HepG2 (cell line): ENCODE results near the gene CELF4. TPM values are rescaled to one million over a fixed set of nuclear protein-coding genes. Genes with fewer than 3 reads are reported as not detected.

Experiments
- ATAC-seq: fragments of 200-7000 bp; cut with Tn5 transposase; 3 replicates; pipeline ENCODE4 v1.9.1; 2020; ENCODE audit warnings: mild to moderate bottlenecking, moderate library complexity
- BruUV-seq: library from RNA; stranded (reverse); fragments of 400-500 nt; replicated peaks from 2 replicates; lab custom pipeline; 2021; lab: Mats Ljungman, UMichigan
- CTCF ChIA-PET: fragments of 300-600 bp; formaldehyde crosslinking; extraction: SDS; loops from one replicate; lab custom pipeline; 2021; ENCODE audit warnings: low total read pairs, inconsistent platforms, low intra/inter-chr PET ratio; lab: Yijun Ruan, JAX
- POLR2A ChIA-PET: fragments of 350-600 bp; sonication (Branson Sonifier 250); formaldehyde crosslinking; loops from one replicate; lab custom pipeline; 2020; ENCODE audit warnings: antibody characterized with exemption, inconsistent platforms; lab: Yijun Ruan, JAX
- DNase-seq: peaks from one replicate; pipeline ENCODE4 v3.0.0-alpha.2; 2015; ENCODE audit warnings: low spot score
- FAIRE-seq: peaks from 3 replicates; lab custom pipeline; 2011; peaks lifted over from hg19 to GRCh38; lab: Jason Lieb, UNC
- H2AFZ ChIP-seq: one replicate; pipeline ENCODE4 v1.6.1; 2011; ENCODE audit warnings: low read length, inconsistent platforms
- H3K27ac ChIP-seq: fragments of 300-600 bp; 3 replicates; pipeline ENCODE4 v1.8.0; 2011; ENCODE audit warnings: mixed run types, mild to moderate bottlenecking, mixed read lengths, low read length, inconsistent platforms; ENCODE audit not compliant: insufficient read depth; ENCODE audit errors: extremely low read length
- H3K27me3 ChIP-seq, 2 experiments: fragments of 200-600 bp in 1 of 2; 2 replicates in 1 of 2; 3 replicates in 1 of 2; pipeline versions ENCODE4 v1.6.0 to v1.8.0; 2011; ENCODE audit warnings: low read length in 2 of 2, mild to moderate bottlenecking in 2 of 2, moderate library complexity in 2 of 2, inconsistent platforms in 1 of 2; ENCODE audit not compliant: insufficient read depth in 2 of 2, control insufficient read depth in 1 of 2
- H3K36me3 ChIP-seq, 2 experiments: fragments of 200-600 bp in 1 of 2; replicated peaks in 1 of 2; 2 replicates in 1 of 2; 3 replicates in 1 of 2; pipeline versions ENCODE4 v1.5.1 to v1.8.0; 2011; ENCODE audit warnings: low read length in 2 of 2, inconsistent platforms in 1 of 2; ENCODE audit not compliant: insufficient read depth in 2 of 2, control insufficient read depth in 1 of 2
- H3K4me1 ChIP-seq: 2 replicates; pipeline ENCODE4 v1.5.1; 2012; ENCODE audit warnings: low read length, inconsistent platforms; ENCODE audit not compliant: insufficient read depth
- H3K4me2 ChIP-seq: 2 replicates; pipeline ENCODE4 v1.6.0; 2011; ENCODE audit warnings: low read depth, low read length, inconsistent platforms
- H3K4me3 ChIP-seq, 3 experiments: fragments of 200-600 bp in 1 of 3; sonication (generic), shearing (Covaris generic) in 1 of 3; replicated peaks in 1 of 3; 2 replicates each; pipeline ENCODE4 v1.5.1; 2011 to 2016; ENCODE audit warnings: low read length in 3 of 3, inconsistent platforms in 2 of 3, low read depth in 2 of 3, mild to moderate bottlenecking in 2 of 3, control low read depth in 1 of 3, mixed read lengths in 1 of 3; ENCODE audit not compliant: insufficient read depth in 1 of 3
- H3K79me2 ChIP-seq: one replicate; pipeline ENCODE4 v1.6.1; 2011; ENCODE audit warnings: low read length, inconsistent platforms; ENCODE audit not compliant: insufficient read depth
- H3K9ac ChIP-seq: 2 replicates; pipeline ENCODE4 v1.6.0; 2011; ENCODE audit warnings: mild to moderate bottlenecking, low read depth, low read length, inconsistent platforms; ENCODE audit not compliant: insufficient read depth
- H3K9me3 ChIP-seq: 2 replicates; pipeline ENCODE4 v1.5.1; 2012; ENCODE audit warnings: mild to moderate bottlenecking, low read length
- H4K20me1 ChIP-seq: 2 replicates; pipeline ENCODE4 v1.6.0; 2011; ENCODE audit warnings: inconsistent platforms, mild to moderate bottlenecking, low read length, moderate library complexity; ENCODE audit not compliant: insufficient read depth
- ERF ChIP-seq: IDR thresholded peaks from 2 replicates; pipeline ENCODE4 v1.6.1; 2018; ENCODE audit warnings: missing biosample characterization, missing genetic modification reagents
- IKZF4 ChIP-seq: sonication (generic); formaldehyde crosslinking; IDR thresholded peaks from 2 replicates; pipeline ENCODE4 v1.5.1; 2020; ENCODE audit warnings: borderline replicate concordance, mild to moderate bottlenecking, low read depth, missing genetic modification reagents; ENCODE audit errors: not compliant biosample characterization
- JARID2 ChIP-seq: sonication (generic); formaldehyde crosslinking; IDR thresholded peaks from 2 replicates; pipeline ENCODE4 v1.8.1; 2023; ENCODE audit warnings: missing genetic modification reagents, inconsistent platforms; ENCODE audit not compliant: insufficient replicate concordance
- NFE2L2 ChIP-seq: fragments of 150-350 bp; IDR thresholded peaks from 2 replicates; pipeline ENCODE4 v1.6.1; 2014; ENCODE audit warnings: low read length
- SOX5 ChIP-seq: IDR thresholded peaks from 2 replicates; pipeline ENCODE4 v1.6.1; 2016; ENCODE audit warnings: borderline replicate concordance
- ZNF382 ChIP-seq: sonication (generic); formaldehyde crosslinking; IDR thresholded peaks from 2 replicates; pipeline ENCODE4 v1.5.0; 2020; ENCODE audit warnings: missing genetic modification reagents, mild to moderate bottlenecking, borderline replicate concordance
- ZNF451 ChIP-seq: sonication (generic); formaldehyde crosslinking; IDR thresholded peaks from 2 replicates; pipeline ENCODE4 v1.5.0; 2020; ENCODE audit warnings: mild to moderate bottlenecking, missing genetic modification reagents
- ZNF652 ChIP-seq: IDR thresholded peaks from 2 replicates; pipeline ENCODE4 v1.6.1; 2016; ENCODE audit warnings: low read depth, borderline replicate concordance
- WGBS: methylation state at CpG from one replicate; pipeline ENCODE4 v1.1.6; 2017; ENCODE audit warnings: low lambda C conversion rate; 5-methylcytosine and 5-hydroxymethylcytosine counted together
- in situ Hi-C: cut with HindIII; loops from 2 replicates; pipeline ENCODE4 v1.10.0; 2017; ENCODE audit warnings: low pct_unique_long_range_greater_than_20kb; ENCODE audit not compliant: extremely low pct_ligation_motif_present
- intact Hi-C: fragments of 100-400 bp; cut with micrococcal nuclease; formaldehyde crosslinking; loops from one replicate; pipeline ENCODE4 v1.10.0; 2022; ENCODE audit not compliant: unreplicated experiment
- polyA plus RNA-seq, 8 experiments: library from polyadenylated mRNA; depleted of rRNA in 3 of 8; stranded (reverse) in 7 of 8; unstranded in 1 of 8; fragments of >200 nt; fragmentation: Illumina TruSeq in 4 of 8; extraction: Trizol in 4 of 8; gene quantifications; 2 replicates each; pipeline versions ENCODE4 v1.2.1 to v1.2.3, GENCODE V29; 2011 to 2016; ENCODE audit warnings: low read depth in 4 of 8, missing spikeins in 1 of 8, mixed read lengths in 1 of 8; ENCODE audit not compliant: insufficient read depth in 1 of 8
- total RNA-seq, 5 experiments: library from RNA; depleted of rRNA; stranded (reverse); fragments of >200 nt; fragmentation: Illumina TruSeq; extraction: Trizol; gene quantifications; 2 replicates each; pipeline ENCODE4 v1.2.3, GENCODE V29; 2016; ENCODE audit warnings: low read depth in 1 of 5
- TF ChIP-seq, protein P1 (sequence below), 2 experiments: fragments of 450-650 bp in 1 of 2; sonication (generic) in 1 of 2; formaldehyde crosslinking in 1 of 2; IDR thresholded peaks; 2 replicates each; pipeline versions ENCODE4 v1.6.1 to v1.8.0; 2016 to 2022; ENCODE audit warnings: antibody characterized with exemption in 1 of 2, mild to moderate bottlenecking in 1 of 2, missing genetic modification reagents in 1 of 2
- TF ChIP-seq, protein P2 (sequence below): sonication (generic); formaldehyde crosslinking; conservative IDR thresholded peaks from 2 replicates; pipeline ENCODE4 v1.4.0; 2020; ENCODE audit warnings: missing genetic modification reagents

Gene CELF4
- total and polyA plus RNA-seq, 2 of the 13 experiments (the other 11 are each of a cell fraction or from before 2014, with no cell fraction given), result not detected

DNA sequence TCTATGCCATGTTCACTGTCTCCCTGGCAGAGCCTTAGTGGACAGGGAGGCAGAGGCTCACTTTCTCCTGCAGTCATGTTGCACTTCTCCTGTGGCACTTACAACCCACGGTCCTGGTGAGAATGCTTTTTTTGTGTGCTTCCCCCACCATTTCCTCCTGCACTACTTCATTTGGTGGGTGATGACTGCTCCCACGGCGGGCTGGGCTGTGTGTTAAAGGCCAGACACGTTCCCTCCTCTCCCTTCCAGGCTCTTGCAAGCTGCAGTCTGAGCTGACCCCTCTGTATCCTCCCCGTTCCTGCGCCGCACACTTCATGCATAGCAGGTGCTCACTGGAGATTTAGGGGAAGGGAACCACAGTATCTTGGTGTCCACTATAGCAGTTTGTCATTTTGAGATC is 170.5 kb downstream of the CELF4 start (continued):
- TF ChIP-seq ZNF382 (no peak), ERF (CRISPR knock-in tag) (no peak), ZNF451 (CRISPR knock-in tag) (no peak), NFE2L2 (no peak)
- TF ChIP-seq, all 625 proteins: peak for 0

DNA sequence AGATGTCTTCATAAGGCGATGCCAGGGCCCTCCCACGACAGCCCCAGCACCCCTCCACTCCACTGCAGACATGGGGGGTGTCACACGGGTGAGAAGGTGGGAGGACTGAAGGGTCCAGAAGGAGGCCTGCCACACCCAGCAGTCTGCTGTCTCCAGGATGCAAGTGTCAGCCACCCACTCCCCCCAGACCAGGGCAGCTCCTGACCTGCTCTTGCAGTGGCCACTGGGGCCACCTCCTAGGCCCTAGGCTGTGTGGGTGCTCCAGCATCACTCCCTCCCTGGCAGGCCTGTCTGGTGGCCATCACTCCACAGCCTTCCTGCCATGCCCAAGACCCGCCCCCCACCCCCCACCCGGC is 171.0 kb downstream of the CELF4 start:
- Histone ChIP-seq H3K9me3 (no peaks in the 10 kb centered on the region), H3K36me3 (no peaks in the 10 kb centered on the region), H3K4me3 (peak overlapping the region in 1 of 3 experiments; percentile 33; a peak in 1 of 6 replicates), H2AFZ (no peak overlapping the region), H3K27me3 (peaks cover 9 to 32% of the 10 kb centered on the region in 2 experiments; a peak in 4 of 5 replicates), H3K4me2 (no peak overlapping the region), H3K27ac (no peak overlapping the region), H3K79me2 (no peaks in the 10 kb centered on the region), H4K20me1 (no peaks in the 10 kb centered on the region)
- FAIRE-seq, result no peak
- ChIA-PET POLR2A (no interaction called here), CTCF (no interaction called here)
- in situ Hi-C loops, result no loop called here
- no peak for DNase-seq
- WGBS, result 80% methylated on average over 1 of the region's 5 CpGs
- BruUV-seq, result no TSS peak
- peak; percentile 10; the same call in 1 of the 3 replicates for ATAC-seq
- intact Hi-C loops, result no loop called here
- TF ChIP-seq, protein P1, sequence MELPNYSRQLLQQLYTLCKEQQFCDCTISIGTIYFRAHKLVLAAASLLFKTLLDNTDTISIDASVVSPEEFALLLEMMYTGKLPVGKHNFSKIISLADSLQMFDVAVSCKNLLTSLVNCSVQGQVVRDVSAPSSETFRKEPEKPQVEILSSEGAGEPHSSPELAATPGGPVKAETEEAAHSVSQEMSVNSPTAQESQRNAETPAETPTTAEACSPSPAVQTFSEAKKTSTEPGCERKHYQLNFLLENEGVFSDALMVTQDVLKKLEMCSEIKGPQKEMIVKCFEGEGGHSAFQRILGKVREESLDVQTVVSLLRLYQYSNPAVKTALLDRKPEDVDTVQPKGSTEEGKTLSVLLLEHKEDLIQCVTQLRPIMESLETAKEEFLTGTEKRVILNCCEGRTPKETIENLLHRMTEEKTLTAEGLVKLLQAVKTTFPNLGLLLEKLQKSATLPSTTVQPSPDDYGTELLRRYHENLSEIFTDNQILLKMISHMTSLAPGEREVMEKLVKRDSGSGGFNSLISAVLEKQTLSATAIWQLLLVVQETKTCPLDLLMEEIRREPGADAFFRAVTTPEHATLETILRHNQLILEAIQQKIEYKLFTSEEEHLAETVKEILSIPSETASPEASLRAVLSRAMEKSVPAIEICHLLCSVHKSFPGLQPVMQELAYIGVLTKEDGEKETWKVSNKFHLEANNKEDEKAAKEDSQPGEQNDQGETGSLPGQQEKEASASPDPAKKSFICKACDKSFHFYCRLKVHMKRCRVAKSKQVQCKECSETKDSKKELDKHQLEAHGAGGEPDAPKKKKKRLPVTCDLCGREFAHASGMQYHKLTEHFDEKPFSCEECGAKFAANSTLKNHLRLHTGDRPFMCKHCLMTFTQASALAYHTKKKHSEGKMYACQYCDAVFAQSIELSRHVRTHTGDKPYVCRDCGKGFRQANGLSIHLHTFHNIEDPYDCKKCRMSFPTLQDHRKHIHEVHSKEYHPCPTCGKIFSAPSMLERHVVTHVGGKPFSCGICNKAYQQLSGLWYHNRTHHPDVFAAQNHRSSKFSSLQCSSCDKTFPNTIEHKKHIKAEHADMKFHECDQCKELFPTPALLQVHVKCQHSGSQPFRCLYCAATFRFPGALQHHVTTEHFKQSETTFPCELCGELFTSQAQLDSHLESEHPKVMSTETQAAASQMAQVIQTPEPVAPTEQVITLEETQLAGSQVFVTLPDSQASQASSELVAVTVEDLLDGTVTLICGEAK (IDR thresholded peaks at IDR 0.05), result no peak
- TF ChIP-seq, protein P1 (CRISPR knock-in tag; IDR thresholded peaks at IDR 0.05), result no peak
- TF ChIP-seq SOX5 (no peak), IKZF4 (no peak), JARID2 (CRISPR knock-in tag) (no peak), ZNF652 (CRISPR knock-in tag) (no peak)
- TF ChIP-seq, protein P2, sequence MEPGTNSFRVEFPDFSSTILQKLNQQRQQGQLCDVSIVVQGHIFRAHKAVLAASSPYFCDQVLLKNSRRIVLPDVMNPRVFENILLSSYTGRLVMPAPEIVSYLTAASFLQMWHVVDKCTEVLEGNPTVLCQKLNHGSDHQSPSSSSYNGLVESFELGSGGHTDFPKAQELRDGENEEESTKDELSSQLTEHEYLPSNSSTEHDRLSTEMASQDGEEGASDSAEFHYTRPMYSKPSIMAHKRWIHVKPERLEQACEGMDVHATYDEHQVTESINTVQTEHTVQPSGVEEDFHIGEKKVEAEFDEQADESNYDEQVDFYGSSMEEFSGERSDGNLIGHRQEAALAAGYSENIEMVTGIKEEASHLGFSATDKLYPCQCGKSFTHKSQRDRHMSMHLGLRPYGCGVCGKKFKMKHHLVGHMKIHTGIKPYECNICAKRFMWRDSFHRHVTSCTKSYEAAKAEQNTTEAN (CRISPR knock-in tag), result no peak
- TF ChIP-seq, all 625 proteins: peak for 0
- Histone ChIP-seq H3K4me1 (no peaks in the 10 kb centered on the region), H3K9ac (no peak overlapping the region)
